OCI-LY3 (cell line): ENCODE measurements around the gene TDRD9.

Experiments used
- EZH2phosphoT487 ChIP-seq: fragments of 200-600 bp; shearing (Covaris generic); IDR thresholded peaks from 2 replicates; pipeline ENCODE4 v1.6.1; 2018; ENCODE audit warnings: antibody characterized with exemption, mixed run types, low read depth
- TF ChIP-seq, protein P1 (sequence below): fragments of 200-600, 300-600 bp; sonication (generic); IDR thresholded peaks from 2 replicates; pipeline ENCODE4 v1.5.1; 2014; ENCODE audit warnings: antibody characterized with exemption, low read length, low read depth

DNA sequence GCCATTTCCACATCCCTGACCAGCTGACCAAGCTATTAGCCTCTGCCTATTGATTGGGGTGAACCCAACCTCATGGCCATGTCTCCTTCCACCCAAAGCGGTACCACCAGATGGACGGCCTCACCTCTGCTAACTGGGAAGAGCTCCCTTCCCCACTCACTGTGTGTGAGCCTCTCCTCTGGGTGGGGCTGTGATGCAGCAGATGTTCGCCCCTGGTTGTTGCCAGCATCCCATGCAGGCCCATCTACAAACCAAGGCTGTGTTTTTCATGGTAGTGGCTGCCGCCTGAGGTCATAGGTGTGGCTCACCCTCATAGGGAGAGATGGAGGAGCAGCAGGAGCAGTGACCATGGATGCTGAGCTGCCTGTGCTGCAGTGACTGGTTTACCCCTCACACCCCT is 61.7 kb downstream of the TDRD9 start:
- TF ChIP-seq, protein P1, sequence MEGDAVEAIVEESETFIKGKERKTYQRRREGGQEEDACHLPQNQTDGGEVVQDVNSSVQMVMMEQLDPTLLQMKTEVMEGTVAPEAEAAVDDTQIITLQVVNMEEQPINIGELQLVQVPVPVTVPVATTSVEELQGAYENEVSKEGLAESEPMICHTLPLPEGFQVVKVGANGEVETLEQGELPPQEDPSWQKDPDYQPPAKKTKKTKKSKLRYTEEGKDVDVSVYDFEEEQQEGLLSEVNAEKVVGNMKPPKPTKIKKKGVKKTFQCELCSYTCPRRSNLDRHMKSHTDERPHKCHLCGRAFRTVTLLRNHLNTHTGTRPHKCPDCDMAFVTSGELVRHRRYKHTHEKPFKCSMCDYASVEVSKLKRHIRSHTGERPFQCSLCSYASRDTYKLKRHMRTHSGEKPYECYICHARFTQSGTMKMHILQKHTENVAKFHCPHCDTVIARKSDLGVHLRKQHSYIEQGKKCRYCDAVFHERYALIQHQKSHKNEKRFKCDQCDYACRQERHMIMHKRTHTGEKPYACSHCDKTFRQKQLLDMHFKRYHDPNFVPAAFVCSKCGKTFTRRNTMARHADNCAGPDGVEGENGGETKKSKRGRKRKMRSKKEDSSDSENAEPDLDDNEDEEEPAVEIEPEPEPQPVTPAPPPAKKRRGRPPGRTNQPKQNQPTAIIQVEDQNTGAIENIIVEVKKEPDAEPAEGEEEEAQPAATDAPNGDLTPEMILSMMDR: no peak
- no peak for TF ChIP-seq EZH2phosphoT487
